ENCODE data around the gene PAM. TPM values are rescaled to one million over a fixed set of nuclear protein-coding genes. Genes with fewer than 3 reads are reported as not detected.

The PAM gene
- total RNA-seq, 1 experiment from 2014 or later: 142 TPM

GRCh38 chr5:102789469-102789868 lies 34.4 kb downstream of the PAM start:
- Mint-ChIP-seq H3K4me3 (ENCODE audit: low read depth, unreplicated experiment) (no peak overlapping the region), H3K27ac (ENCODE audit: unreplicated experiment) (no peak overlapping the region), H3K4me1 (ENCODE audit: low read depth, unreplicated experiment) (peaks cover 8% of the 10 kb centered on the region), H3K9me3 (ENCODE audit: low read depth, unreplicated experiment) (no peaks in the 10 kb centered on the region), H3K27me3 (ENCODE audit: unreplicated experiment) (no peaks in the 10 kb centered on the region), H3K36me3 (ENCODE audit: insufficient read depth, unreplicated experiment) (no peaks in the 10 kb centered on the region)
- intact Hi-C loops (cut with micrococcal nuclease; ENCODE audit: unreplicated experiment): no loop called here
- no peak for TF ChIP-seq CTCF (IDR thresholded peaks at IDR 0.05; ENCODE audit: unreplicated experiment)
- DNase-seq: no peak
- no TSS peak for BruUV-seq (replicated peaks)
- CTCF ChIA-PET: no interaction called here

GRCh38 chr5:102790748-102791147 lies 35.6 kb downstream of the PAM start:
- intact Hi-C loops (cut with micrococcal nuclease; ENCODE audit: unreplicated experiment): loop anchor here (5.0 kb wide), 1 partner anchor 347 kb away; no protein-coding TSS in a partner anchor
- Mint-ChIP-seq H3K27ac (ENCODE audit: unreplicated experiment) (no peak overlapping the region), H3K4me1 (ENCODE audit: low read depth, unreplicated experiment) (peaks cover 8% of the 10 kb centered on the region), H3K27me3 (ENCODE audit: unreplicated experiment) (no peaks in the 10 kb centered on the region), H3K4me3 (ENCODE audit: low read depth, unreplicated experiment) (no peak overlapping the region), H3K36me3 (ENCODE audit: insufficient read depth, unreplicated experiment) (no peaks in the 10 kb centered on the region), H3K9me3 (ENCODE audit: low read depth, unreplicated experiment) (no peaks in the 10 kb centered on the region)
- no TSS peak for BruUV-seq (replicated peaks)
- DNase-seq: no peak
- CTCF ChIA-PET: interaction anchor here (1.8 kb wide), 1 partner anchor 109 kb away, joined by 6 read pairs; no protein-coding TSS in a partner anchor
- no peak for TF ChIP-seq CTCF (IDR thresholded peaks at IDR 0.05; ENCODE audit: unreplicated experiment)

- H3K4me3 Mint-ChIP-seq (ENCODE audit: low read depth, unreplicated experiment): no peak overlapping the region
- no peaks in the 10 kb centered on the region for H3K27me3 Mint-ChIP-seq (ENCODE audit: unreplicated experiment)
- H3K4me1 Mint-ChIP-seq (ENCODE audit: low read depth, unreplicated experiment): peaks cover 8% of the 10 kb centered on the region
- DNase-seq: peak; percentile 15
- CTCF ChIA-PET: interaction anchor here (1.8 kb wide), 1 partner anchor 111 kb away, joined by 6 read pairs; no protein-coding TSS in a partner anchor
- H3K27ac Mint-ChIP-seq (ENCODE audit: unreplicated experiment): no peak overlapping the region
- intact Hi-C loops (cut with micrococcal nuclease; ENCODE audit: unreplicated experiment): loop anchor here (1.0 to 5.0 kb wide), 3 partner anchors 111 to 345 kb away; no protein-coding TSS in a partner anchor
- no peaks in the 10 kb centered on the region for H3K36me3 Mint-ChIP-seq (ENCODE audit: insufficient read depth, unreplicated experiment)
- no TSS peak for BruUV-seq (replicated peaks)
- TF ChIP-seq CTCF (IDR thresholded peaks at IDR 0.05; ENCODE audit: unreplicated experiment): peak; percentile 19
- H3K9me3 Mint-ChIP-seq (ENCODE audit: low read depth, unreplicated experiment): no peaks in the 10 kb centered on the region
These were observed 37.6 kb downstream of the PAM start for GRCh38 chr5:102792705-102793104.

- Mint-ChIP-seq H3K36me3 (ENCODE audit: insufficient read depth, unreplicated experiment) (no peaks in the 10 kb centered on the region), H3K9me3 (ENCODE audit: low read depth, unreplicated experiment) (no peaks in the 10 kb centered on the region), H3K4me3 (ENCODE audit: low read depth, unreplicated experiment) (no peak overlapping the region), H3K27me3 (ENCODE audit: unreplicated experiment) (no peaks in the 10 kb centered on the region), H3K27ac (ENCODE audit: unreplicated experiment) (no peak overlapping the region), H3K4me1 (ENCODE audit: low read depth, unreplicated experiment) (peaks cover 7% of the 10 kb centered on the region)
- intact Hi-C loops (cut with micrococcal nuclease; ENCODE audit: unreplicated experiment): loop anchor here (5.0 kb wide), 1 partner anchor 343 kb away; no protein-coding TSS in a partner anchor
- no peak for DNase-seq
- CTCF ChIA-PET: no interaction called here
- no peak for TF ChIP-seq CTCF (IDR thresholded peaks at IDR 0.05; ENCODE audit: unreplicated experiment)
- BruUV-seq (replicated peaks): no TSS peak
These were observed 38.9 kb downstream of the PAM start for GRCh38 chr5:102794047-102794446.
